KMS-11 (cell line): ENCODE results near the gene RABEP2.
A peak's percentile ranks its signal among the peaks of the same experiment; 100 is the strongest.

Experiments
- H2AFZ ChIP-seq: fragments of 200-600 bp; sonication (generic); 2 replicates; pipeline ENCODE4 v1.6.1; 2016; ENCODE audit warnings: antibody characterized with exemption, mixed run types, low read depth
- H3K27ac ChIP-seq: fragments of 200-600 bp; sonication (generic); 2 replicates; pipeline ENCODE4 v1.6.1; 2016; ENCODE audit warnings: mild to moderate bottlenecking, mixed run types
- H3K27me3 ChIP-seq: fragments of 200-600 bp; sonication (generic); 2 replicates; pipeline ENCODE4 v1.6.1; 2017; ENCODE audit warnings: mild to moderate bottlenecking, low read depth, mixed run types, moderate library complexity; ENCODE audit not compliant: insufficient read depth
- H3K36me3 ChIP-seq: fragments of 200-600 bp; sonication (generic); 2 replicates; pipeline ENCODE4 v1.6.1; 2017; ENCODE audit warnings: mild to moderate bottlenecking, mixed run types; ENCODE audit not compliant: insufficient read depth
- H3K4me1 ChIP-seq: fragments of 200-600 bp; sonication (generic); 2 replicates; pipeline ENCODE4 v1.6.1; 2016; ENCODE audit warnings: mild to moderate bottlenecking, low read depth, mixed run types; ENCODE audit not compliant: poor library complexity, severe bottlenecking
- H3K4me2 ChIP-seq: fragments of 200-600 bp; sonication (generic); 2 replicates; pipeline ENCODE4 v1.7.0; 2016; ENCODE audit warnings: mild to moderate bottlenecking, mixed run types
- H3K4me3 ChIP-seq: fragments of 200-600 bp; sonication (generic); IDR thresholded peaks from 2 replicates; pipeline ENCODE4 v1.6.1; 2017; ENCODE audit warnings: low read depth, low read length, mixed read lengths; ENCODE audit not compliant: insufficient read depth
- H3K79me2 ChIP-seq: fragments of 200-600 bp; sonication (generic); 2 replicates; pipeline ENCODE4 v1.6.1; 2016; ENCODE audit warnings: low read depth, mixed run types; ENCODE audit not compliant: insufficient read depth
- H3K9ac ChIP-seq: fragments of 200-600 bp; sonication (generic); 2 replicates; pipeline ENCODE4 v1.6.1; 2016; ENCODE audit warnings: mild to moderate bottlenecking, mixed run types
- H4K20me1 ChIP-seq: fragments of 200-600 bp; sonication (generic); 2 replicates; pipeline ENCODE4 v1.6.1; 2016; ENCODE audit warnings: mild to moderate bottlenecking, mixed run types; ENCODE audit not compliant: insufficient read depth
- TF ChIP-seq, protein P1 (sequence below): fragments of 200-600 bp; sonication (generic); conservative IDR thresholded peaks from 2 replicates; pipeline ENCODE4 v1.6.1; 2017; ENCODE audit warnings: low read depth, mild to moderate bottlenecking, antibody characterized with exemption, low read length, moderate library complexity, mixed read lengths

Gene RABEP2

DNA sequence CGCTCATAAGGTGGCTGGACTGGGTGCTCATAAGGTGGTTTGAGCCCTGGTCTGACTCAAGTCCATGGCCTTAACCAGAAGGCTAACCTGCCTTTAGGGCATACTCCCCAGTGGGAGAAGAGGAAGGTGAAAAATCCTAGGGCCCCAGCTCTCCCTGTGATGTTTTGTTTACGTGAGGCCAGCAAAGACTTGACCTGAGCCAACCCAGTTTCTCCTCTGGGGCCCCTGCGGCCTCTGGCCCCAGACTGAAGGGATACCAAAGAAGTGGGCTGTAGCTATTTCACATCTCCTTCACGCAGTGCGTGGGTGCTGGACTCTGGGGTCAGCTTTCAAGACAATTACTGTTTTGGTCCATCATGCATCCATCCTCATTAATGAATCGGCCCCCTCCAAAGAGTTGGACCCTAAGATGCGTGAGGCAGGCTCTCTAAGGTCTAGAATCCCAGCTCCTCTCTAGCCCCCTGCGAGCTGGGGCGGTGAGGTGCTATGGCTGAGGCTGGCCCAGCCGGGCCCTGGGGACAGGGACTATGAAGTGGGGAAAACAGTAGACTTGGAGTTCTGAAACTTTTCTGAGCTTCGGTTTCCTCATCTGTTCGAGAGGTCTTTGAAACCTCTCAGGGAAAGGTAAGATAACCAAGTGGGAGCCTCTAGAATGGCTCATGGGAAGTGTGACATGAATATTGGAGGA, 59.9 kb downstream of the RABEP2 start:
- Histone ChIP-seq H3K4me2 (peak overlapping the region; percentile 83), H3K27me3 (no peaks in the 10 kb centered on the region), H3K36me3 (no peaks in the 10 kb centered on the region), H4K20me1 (no peaks in the 10 kb centered on the region), H3K27ac (peak overlapping the region; percentile 79; the same call in 1 of the 2 replicates), H3K4me3 (no peak overlapping the region), H3K9ac (no peak overlapping the region), H3K79me2 (peaks cover 26% of the 10 kb centered on the region), H3K4me1 (peaks cover 20% of the 10 kb centered on the region), H2AFZ (no peak overlapping the region)
- TF ChIP-seq, protein P1, sequence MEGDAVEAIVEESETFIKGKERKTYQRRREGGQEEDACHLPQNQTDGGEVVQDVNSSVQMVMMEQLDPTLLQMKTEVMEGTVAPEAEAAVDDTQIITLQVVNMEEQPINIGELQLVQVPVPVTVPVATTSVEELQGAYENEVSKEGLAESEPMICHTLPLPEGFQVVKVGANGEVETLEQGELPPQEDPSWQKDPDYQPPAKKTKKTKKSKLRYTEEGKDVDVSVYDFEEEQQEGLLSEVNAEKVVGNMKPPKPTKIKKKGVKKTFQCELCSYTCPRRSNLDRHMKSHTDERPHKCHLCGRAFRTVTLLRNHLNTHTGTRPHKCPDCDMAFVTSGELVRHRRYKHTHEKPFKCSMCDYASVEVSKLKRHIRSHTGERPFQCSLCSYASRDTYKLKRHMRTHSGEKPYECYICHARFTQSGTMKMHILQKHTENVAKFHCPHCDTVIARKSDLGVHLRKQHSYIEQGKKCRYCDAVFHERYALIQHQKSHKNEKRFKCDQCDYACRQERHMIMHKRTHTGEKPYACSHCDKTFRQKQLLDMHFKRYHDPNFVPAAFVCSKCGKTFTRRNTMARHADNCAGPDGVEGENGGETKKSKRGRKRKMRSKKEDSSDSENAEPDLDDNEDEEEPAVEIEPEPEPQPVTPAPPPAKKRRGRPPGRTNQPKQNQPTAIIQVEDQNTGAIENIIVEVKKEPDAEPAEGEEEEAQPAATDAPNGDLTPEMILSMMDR: no peak

DNA sequence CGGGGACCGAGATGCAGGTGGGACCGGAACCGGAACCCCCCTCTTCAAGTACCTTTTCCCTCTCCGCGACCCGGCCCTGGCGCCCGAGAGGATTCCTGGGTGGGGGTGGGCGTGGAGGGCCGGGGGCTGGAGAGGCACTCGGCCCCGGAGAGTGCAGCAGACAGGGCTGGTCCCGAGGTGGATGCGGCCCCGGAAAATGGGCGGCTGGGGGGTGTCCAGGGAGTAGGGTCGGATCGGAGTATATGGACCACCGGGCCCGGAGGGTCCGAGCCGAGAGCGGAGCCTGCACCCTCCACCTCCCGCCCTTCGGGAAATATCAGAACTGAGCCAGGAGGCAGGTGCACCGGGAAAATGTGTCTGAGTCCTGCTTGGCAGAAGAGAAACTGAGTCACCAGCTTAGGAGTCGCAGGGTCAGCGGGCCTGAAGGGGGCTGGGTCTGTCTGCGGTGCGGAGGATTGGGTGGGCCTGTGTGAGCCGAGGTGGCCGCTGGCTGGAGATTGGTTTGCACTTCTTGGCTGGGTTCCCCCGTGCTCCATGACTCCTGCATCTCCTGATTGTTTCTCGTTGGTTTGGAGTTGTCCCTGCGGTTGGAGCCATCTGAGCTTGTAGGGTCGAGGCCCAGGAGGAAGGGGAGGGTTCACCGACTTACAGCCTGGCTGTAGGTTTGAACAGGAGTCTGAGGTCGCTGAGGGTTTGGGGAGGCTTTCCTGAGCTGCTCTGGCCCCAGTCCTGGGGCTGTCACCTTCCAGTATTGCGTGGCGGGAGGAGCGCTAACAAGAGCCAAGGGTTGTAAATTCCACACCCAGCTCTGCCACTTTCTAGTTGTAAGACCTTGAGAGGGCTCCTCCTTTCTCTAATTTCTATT, 60.9 kb downstream of the RABEP2 start:
- Histone ChIP-seq H3K27ac (peak overlapping the region; percentile 79), H3K36me3 (no peaks in the 10 kb centered on the region), H3K79me2 (peaks cover 26% of the 10 kb centered on the region), H4K20me1 (no peaks in the 10 kb centered on the region), H3K4me3 (peak overlapping the region; percentile 59), H3K4me2 (peak overlapping the region; percentile 83), H3K27me3 (no peaks in the 10 kb centered on the region), H3K4me1 (peaks cover 20% of the 10 kb centered on the region), H2AFZ (peak overlapping the region; percentile 94), H3K9ac (peak overlapping the region; percentile 88)
- TF ChIP-seq, protein P1: no peak

DNA sequence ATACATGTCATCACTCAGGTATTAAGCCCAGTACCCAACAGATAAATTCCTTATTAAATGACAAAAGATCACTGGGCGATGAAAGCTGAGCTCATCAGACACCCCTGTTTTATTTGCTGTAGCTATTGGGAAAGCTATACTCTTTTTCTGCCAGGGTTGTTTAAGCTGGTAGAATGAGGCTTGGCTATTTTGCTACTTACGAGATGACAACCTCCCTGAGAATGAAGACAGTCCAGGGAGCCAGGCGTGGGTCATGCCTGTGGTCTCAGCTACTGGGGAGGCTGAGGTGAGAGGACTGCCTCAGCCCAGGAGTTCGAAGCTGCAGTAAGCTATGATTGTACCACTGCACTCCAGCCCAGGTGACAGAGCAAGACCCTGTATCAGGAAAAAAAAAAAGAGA, 65.7 kb downstream of the RABEP2 start:
- no peak overlapping the region for H3K4me2 ChIP-seq
- no peaks in the 10 kb centered on the region for H3K27me3 ChIP-seq
- H3K4me3 ChIP-seq: no peak overlapping the region
- H2AFZ ChIP-seq: no peak overlapping the region
- TF ChIP-seq, protein P1: no peak
- H3K79me2 ChIP-seq: peaks cover 14% of the 10 kb centered on the region; the same call in 1 of the 2 replicates
- H3K36me3 ChIP-seq: no peaks in the 10 kb centered on the region
- H3K4me1 ChIP-seq: peaks cover 12% of the 10 kb centered on the region
- no peak overlapping the region for H3K27ac ChIP-seq
- H3K9ac ChIP-seq: no peak overlapping the region
- H4K20me1 ChIP-seq: no peaks in the 10 kb centered on the region

DNA sequence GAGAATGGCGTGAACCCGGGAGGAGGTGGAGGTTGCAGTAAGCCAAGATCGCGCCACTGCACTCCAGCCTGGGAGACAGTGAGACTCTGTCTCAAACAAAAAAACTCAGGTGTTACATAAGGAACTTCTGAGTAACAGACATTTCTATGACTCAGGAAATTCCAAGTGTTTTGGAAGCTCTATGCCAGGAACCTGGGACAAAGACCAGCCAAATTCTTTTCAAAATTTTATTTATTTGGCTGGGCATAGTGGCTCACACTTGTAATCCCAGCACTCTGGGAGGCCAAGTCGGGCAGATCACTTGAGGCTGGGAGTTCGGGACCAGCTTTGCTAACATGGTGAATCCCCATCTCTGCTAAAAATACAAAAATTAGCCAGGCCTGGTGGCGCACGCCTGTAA, 66.6 kb downstream of the RABEP2 start:
- H3K79me2 ChIP-seq: 0 out of 2 replicates have a peak, but pooled peaks cover 9% of the 10 kb centered on the region
- H3K27ac ChIP-seq: no peak overlapping the region
- H3K9ac ChIP-seq: no peak overlapping the region
- TF ChIP-seq, protein P1: no peak
- H3K27me3 ChIP-seq: no peaks in the 10 kb centered on the region
- no peaks in the 10 kb centered on the region for H3K36me3 ChIP-seq
- no peaks in the 10 kb centered on the region for H4K20me1 ChIP-seq
- no peak overlapping the region for H3K4me2 ChIP-seq
- peaks cover 10% of the 10 kb centered on the region for H3K4me1 ChIP-seq
- no peak overlapping the region for H2AFZ ChIP-seq
- no peak overlapping the region for H3K4me3 ChIP-seq
